K562 (cell line): ENCODE results near the gene CITED2. TPM values are rescaled to one million over a fixed set of nuclear protein-coding genes. Genes with fewer than 3 reads are reported as not detected.

ENCODE experiments used
- E2F3 ChIP-seq: fragments of 250-450 bp; sonication (Bioruptor Pico); IDR thresholded peaks from 2 replicates; pipeline ENCODE4 v1.4.0; 2020; ENCODE audit warnings: mild to moderate bottlenecking
- POU5F1 ChIP-seq: fragments of 150-350 bp; IDR thresholded peaks from 2 replicates; pipeline ENCODE4 v1.6.1; 2014; ENCODE audit warnings: borderline replicate concordance, low read length, low read depth, mild to moderate bottlenecking; ENCODE audit not compliant: partially characterized antibody
- TBP ChIP-seq: optimal IDR thresholded peaks from 2 replicates; pipeline ENCODE3; 2011; ENCODE audit warnings: low read depth, low read length, improper control_type of control experiment
- ZNF561 ChIP-seq: fragments of 450-650 bp; formaldehyde crosslinking; conservative IDR thresholded peaks from 2 replicates; pipeline ENCODE4 v1.4.0; 2020; ENCODE audit warnings: mild to moderate bottlenecking, moderate library complexity
- polyA plus RNA-seq, 8 experiments: library from polyadenylated mRNA; depleted of rRNA in 4 of 8; stranded (reverse) in 5 of 8; unstranded in 3 of 8; fragments of >200 nt; fragmentation: Nextera tagmentation in 2 of 8; fragmentation: Illumina TruSeq in 1 of 8; extraction: Ambion mirVana in 2 of 8; extraction: Trizol in 1 of 8; gene quantifications; 2 replicates each; pipeline versions ENCODE4 v1.2.1 to v1.2.3, GENCODE V29; 2011 to 2014; ENCODE audit warnings: inconsistent platforms in 1 of 8, missing spikeins in 1 of 8
- total RNA-seq, 7 experiments: library from RNA; depleted of rRNA in 6 of 7; stranded (reverse); fragments of >200 nt in 6 of 7; fragmentation: Illumina TruSeq in 2 of 7; extraction: Trizol in 2 of 7; gene quantifications; 2 replicates each; pipeline versions ENCODE4 v1.2.1 to v1.2.3, GENCODE V29; 2011 to 2021; ENCODE audit warnings: low replicate concordance in 1 of 7
- TF ChIP-seq, protein P1 (sequence below): fragments of 450-650 bp; formaldehyde crosslinking; IDR thresholded peaks from 2 replicates; pipeline ENCODE4 v1.4.0; 2022; ENCODE audit warnings: mild to moderate bottlenecking, moderate library complexity
- TF ChIP-seq, protein P2 (sequence below): fragments of 250-450 bp; sonication (Bioruptor Pico); IDR thresholded peaks from 2 replicates; pipeline ENCODE4 v1.5.0; 2020; ENCODE audit warnings: mild to moderate bottlenecking
- TF ChIP-seq, protein P3 (sequence below): sonication (generic); formaldehyde crosslinking; IDR thresholded peaks from 2 replicates; pipeline ENCODE4 v1.8.0; 2022; ENCODE audit warnings: mild to moderate bottlenecking, missing genetic modification reagents

Gene CITED2
- total and polyA plus RNA-seq, 9 of the 15 experiments (the other 6 are each of a cell fraction or from before 2014, with no cell fraction given): 0.21 to 86.1 (median 17.5) TPM

DNA sequence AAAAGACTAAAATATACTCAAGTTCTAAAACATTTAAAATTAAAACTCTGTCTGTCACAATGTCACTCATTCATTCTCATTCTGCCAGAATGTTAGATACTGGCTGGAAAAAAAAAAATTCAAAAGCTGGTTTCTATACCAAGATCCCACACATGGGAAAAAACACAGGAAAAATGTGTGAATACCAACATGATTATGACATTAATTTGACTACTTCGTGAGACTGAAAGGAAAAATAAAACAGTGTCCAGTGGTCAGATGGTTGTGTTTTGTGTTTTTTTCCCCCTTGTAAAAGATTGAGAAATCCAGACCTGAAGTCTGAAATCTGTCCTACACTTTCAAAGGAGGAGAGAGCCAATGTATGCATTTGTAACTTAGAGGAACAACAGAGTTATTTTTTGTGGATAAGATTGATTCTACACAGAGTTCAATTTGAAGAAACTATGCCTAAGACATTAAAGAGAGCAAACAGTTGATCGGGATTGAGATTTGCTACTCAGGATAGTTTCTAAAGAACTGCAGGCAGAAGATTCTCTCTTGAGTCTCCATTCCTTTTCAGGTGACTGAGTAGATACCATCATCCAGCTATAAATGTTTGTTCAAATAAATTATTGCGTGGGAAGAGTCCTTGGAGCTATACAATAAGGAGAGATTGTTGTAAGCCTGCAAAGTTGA is 43.5 kb downstream of the CITED2 start (continued):
- TF ChIP-seq, protein P1, sequence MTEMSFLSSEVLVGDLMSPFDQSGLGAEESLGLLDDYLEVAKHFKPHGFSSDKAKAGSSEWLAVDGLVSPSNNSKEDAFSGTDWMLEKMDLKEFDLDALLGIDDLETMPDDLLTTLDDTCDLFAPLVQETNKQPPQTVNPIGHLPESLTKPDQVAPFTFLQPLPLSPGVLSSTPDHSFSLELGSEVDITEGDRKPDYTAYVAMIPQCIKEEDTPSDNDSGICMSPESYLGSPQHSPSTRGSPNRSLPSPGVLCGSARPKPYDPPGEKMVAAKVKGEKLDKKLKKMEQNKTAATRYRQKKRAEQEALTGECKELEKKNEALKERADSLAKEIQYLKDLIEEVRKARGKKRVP (CRISPR knock-in tag): no peak
- TF ChIP-seq TBP: no peak
- TF ChIP-seq, protein P2, sequence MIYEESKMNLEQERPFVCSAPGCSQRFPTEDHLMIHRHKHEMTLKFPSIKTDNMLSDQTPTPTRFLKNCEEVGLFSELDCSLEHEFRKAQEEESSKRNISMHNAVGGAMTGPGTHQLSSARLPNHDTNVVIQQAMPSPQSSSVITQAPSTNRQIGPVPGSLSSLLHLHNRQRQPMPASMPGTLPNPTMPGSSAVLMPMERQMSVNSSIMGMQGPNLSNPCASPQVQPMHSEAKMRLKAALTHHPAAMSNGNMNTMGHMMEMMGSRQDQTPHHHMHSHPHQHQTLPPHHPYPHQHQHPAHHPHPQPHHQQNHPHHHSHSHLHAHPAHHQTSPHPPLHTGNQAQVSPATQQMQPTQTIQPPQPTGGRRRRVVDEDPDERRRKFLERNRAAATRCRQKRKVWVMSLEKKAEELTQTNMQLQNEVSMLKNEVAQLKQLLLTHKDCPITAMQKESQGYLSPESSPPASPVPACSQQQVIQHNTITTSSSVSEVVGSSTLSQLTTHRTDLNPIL (CRISPR knock-in tag): no peak
- no peak for TF ChIP-seq E2F3 (CRISPR knock-in tag)
- no peak for TF ChIP-seq ZNF561 (CRISPR knock-in tag)
- TF ChIP-seq, protein P3, sequence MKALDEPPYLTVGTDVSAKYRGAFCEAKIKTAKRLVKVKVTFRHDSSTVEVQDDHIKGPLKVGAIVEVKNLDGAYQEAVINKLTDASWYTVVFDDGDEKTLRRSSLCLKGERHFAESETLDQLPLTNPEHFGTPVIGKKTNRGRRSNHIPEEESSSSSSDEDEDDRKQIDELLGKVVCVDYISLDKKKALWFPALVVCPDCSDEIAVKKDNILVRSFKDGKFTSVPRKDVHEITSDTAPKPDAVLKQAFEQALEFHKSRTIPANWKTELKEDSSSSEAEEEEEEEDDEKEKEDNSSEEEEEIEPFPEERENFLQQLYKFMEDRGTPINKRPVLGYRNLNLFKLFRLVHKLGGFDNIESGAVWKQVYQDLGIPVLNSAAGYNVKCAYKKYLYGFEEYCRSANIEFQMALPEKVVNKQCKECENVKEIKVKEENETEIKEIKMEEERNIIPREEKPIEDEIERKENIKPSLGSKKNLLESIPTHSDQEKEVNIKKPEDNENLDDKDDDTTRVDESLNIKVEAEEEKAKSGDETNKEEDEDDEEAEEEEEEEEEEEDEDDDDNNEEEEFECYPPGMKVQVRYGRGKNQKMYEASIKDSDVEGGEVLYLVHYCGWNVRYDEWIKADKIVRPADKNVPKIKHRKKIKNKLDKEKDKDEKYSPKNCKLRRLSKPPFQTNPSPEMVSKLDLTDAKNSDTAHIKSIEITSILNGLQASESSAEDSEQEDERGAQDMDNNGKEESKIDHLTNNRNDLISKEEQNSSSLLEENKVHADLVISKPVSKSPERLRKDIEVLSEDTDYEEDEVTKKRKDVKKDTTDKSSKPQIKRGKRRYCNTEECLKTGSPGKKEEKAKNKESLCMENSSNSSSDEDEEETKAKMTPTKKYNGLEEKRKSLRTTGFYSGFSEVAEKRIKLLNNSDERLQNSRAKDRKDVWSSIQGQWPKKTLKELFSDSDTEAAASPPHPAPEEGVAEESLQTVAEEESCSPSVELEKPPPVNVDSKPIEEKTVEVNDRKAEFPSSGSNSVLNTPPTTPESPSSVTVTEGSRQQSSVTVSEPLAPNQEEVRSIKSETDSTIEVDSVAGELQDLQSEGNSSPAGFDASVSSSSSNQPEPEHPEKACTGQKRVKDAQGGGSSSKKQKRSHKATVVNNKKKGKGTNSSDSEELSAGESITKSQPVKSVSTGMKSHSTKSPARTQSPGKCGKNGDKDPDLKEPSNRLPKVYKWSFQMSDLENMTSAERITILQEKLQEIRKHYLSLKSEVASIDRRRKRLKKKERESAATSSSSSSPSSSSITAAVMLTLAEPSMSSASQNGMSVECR (CRISPR knock-in tag): no peak
- no peak for TF ChIP-seq POU5F1
